Body of pancreas (tissue), 4 donors: ENCODE data around the gene RESF1. TPM values are rescaled to one million over a fixed set of nuclear protein-coding genes. Genes with fewer than 3 reads are reported as not detected.

Experiments
- ATAC-seq: fragments of 150-250 bp; one replicate; pipeline ENCODE4 v1.9.1; 2016
- DNase-seq, 4 donors: peaks; one replicate each; pipeline ENCODE4 v3.0.0-alpha.2; 2019
- H3K27ac ChIP-seq, 4 donors: fragments of 200-600 bp; sonication (generic); 1 replicate in 3 of 4; 2 replicates in 1 of 4; pipeline versions ENCODE4 v1.5.1 to v1.6.1; 2016 to 2019; ENCODE audit warnings: mild to moderate bottlenecking in 1 of 4, mixed read lengths in 1 of 4, moderate library complexity in 1 of 4
- H3K27me3 ChIP-seq, 2 donors: fragments of 200-600 bp; sonication (generic); one replicate each; pipeline ENCODE4 v1.6.0; 2016; ENCODE audit warnings: mild to moderate bottlenecking in 1 of 2
- H3K36me3 ChIP-seq, 2 donors: fragments of 200-600 bp; sonication (generic); replicated peaks in 1 of 2; 2 replicates each; pipeline ENCODE4 v1.5.1; 2016; ENCODE audit warnings: low read depth in 2 of 2; ENCODE audit not compliant: insufficient read depth in 1 of 2
- H3K4me1 ChIP-seq: fragments of 200-600 bp; sonication (generic); one replicate; pipeline ENCODE4 v1.6.0; 2016
- H3K4me3 ChIP-seq, 2 donors: fragments of 200-600 bp; sonication (generic); 1 replicate in 1 of 2; 2 replicates in 1 of 2; pipeline ENCODE4 v1.5.1; 2016 to 2019
- H3K9me3 ChIP-seq, 3 donors: fragments of 200-600 bp; sonication (generic); 1 replicate in 2 of 3; 2 replicates in 1 of 3; pipeline ENCODE4 v1.5.1; 2016
- CTCF ChIP-seq, 7 experiments: fragments of 450-650 bp in 4 of 7; fragments of 200-600 bp in 3 of 7; sonication (generic) in 3 of 7; IDR thresholded peaks; one replicate each; pipeline ENCODE4 v1.5.1; 2016 to 2019; ENCODE audit warnings: antibody characterized with exemption in 7 of 7
- POLR2A ChIP-seq, 3 donors: fragments of 450-650 bp; IDR thresholded peaks; one replicate each; pipeline ENCODE4 v1.6.1; 2016; ENCODE audit warnings: antibody characterized with exemption in 3 of 3, mild to moderate bottlenecking in 2 of 3
- WGBS, 2 donors: methylation state at CpG; one replicate each; pipeline ENCODE4 v1.1.5; 2017; 5-methylcytosine and 5-hydroxymethylcytosine counted together
- intact Hi-C: fragments of 100-400 bp; cut with DNase I; formaldehyde crosslinking; loops from one replicate; pipeline ENCODE4 v1.15.1; 2023
- total RNA-seq, 2 donors: library from RNA; depleted of rRNA; stranded (reverse); fragments of >200 nt; gene quantifications; one replicate each; pipeline ENCODE4 v1.1.0, GENCODE V29; 2016

RESF1 gene
- total RNA-seq, 2 donors from 2014 or later, result 29.1 to 48.1 TPM

GRCh38 chr12:31923063-31923412, 36.2 kb upstream of the RESF1 start:
- intact Hi-C loops, result no loop called here
- Histone ChIP-seq H3K36me3 (no peaks in the 10 kb centered on the region), H3K4me1 (no peaks in the 10 kb centered on the region), H3K27me3 (no peaks in the 10 kb centered on the region), H3K4me3 (no peak overlapping the region), H3K27ac (no peak overlapping the region), H3K9me3 (peaks cover 0 to 10% (median 0%) of the 10 kb centered on the region in 3 donors)
- 69 to 87% methylated on average over 2 of the region's 2 CpGs for WGBS, 2 donors
- no peak for TF ChIP-seq POLR2A (IDR thresholded peaks at IDR 0.05)
- no peak for TF ChIP-seq CTCF (IDR thresholded peaks at IDR 0.05)
- no peak for ATAC-seq
- DNase-seq, result no peak

DNA sequence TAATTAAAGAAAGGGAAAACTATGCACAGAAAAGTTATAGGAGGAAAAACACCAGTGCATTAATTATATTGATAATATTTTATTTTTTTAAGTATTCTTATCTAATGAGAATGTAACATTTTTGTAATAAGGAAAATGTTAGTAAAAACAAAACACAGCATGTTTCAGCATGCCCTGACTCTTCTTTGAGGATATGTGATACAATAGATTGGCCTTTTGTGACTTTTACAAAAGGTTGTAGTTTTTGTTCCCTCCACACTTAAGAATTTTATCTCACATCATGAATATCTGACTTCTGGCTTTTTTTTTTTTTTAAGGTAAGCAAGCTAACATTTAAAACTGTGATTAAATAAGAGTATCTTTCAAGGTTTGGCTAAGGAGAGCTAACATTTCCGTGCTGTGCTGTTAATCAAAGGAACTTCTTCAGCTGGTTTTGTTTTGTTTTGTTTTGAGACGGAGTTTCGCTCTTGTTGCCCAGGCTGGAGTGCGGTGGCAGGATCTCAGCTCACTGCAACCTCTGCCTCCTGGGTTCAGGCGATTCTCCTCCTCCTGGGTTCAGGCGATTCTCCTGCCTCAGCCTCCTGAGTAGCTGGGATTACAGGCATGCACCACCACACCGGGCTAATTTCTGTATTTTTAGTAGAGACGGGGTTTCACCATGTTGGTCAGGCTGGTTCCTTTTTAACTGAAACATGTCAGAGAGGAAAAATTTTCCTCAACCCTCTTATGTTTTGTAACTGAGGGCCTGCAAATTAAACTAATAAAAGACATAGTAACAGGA, 30.8 kb upstream of the RESF1 start:
- intact Hi-C loops, result no loop called here
- no peaks in the 10 kb centered on the region for H3K4me1 ChIP-seq
- H3K9me3 ChIP-seq, result no peaks in the 10 kb centered on the region
- 67 to 77% methylated on average over 8 of the region's 8 CpGs for WGBS, 2 donors
- H3K4me3 ChIP-seq, result no peak overlapping the region
- no peak overlapping the region for H3K27ac ChIP-seq
- no peak for TF ChIP-seq CTCF (IDR thresholded peaks at IDR 0.05)
- TF ChIP-seq POLR2A (IDR thresholded peaks at IDR 0.05), result no peak
- ATAC-seq, result no peak
- no peak for DNase-seq
- no peaks in the 10 kb centered on the region for H3K27me3 ChIP-seq
- no peaks in the 10 kb centered on the region for H3K36me3 ChIP-seq

DNA sequence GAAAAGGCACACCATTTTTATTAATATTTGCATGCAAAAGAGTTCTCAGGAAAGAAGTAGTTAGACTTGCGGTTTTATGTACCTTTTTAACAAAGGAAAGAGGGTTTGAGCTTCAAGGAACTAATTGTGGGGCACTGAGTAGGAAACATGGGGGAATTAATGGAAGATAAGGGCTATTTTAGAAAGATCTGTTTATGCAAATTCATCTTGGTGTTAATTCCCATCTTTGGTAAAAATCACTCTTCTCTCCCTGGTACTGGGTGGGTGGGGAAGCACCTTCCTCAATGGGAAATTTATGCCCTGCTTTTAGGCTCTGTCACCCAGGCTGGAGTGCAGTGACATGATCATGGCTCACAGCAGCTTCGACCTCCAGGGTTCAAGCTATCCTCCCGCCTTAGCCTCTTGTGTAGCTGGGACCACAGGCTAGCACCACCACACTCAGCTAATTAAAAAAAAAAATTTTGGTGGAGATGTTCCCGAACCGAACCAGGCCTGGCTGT, 30.1 kb upstream of the RESF1 start:
- ATAC-seq (no peak), DNase-seq (no peak)
- WGBS, 2 donors, result 87 to 89% methylated on average over 5 of the region's 5 CpGs
- intact Hi-C loops, result no loop called here
- H3K27me3 ChIP-seq, result no peaks in the 10 kb centered on the region
- no peaks in the 10 kb centered on the region for H3K9me3 ChIP-seq
- H3K4me1 ChIP-seq, result no peaks in the 10 kb centered on the region
- no peak overlapping the region for H3K4me3 ChIP-seq
- no peak for TF ChIP-seq CTCF (IDR thresholded peaks at IDR 0.05)
- no peak for TF ChIP-seq POLR2A (IDR thresholded peaks at IDR 0.05)
- no peaks in the 10 kb centered on the region for H3K36me3 ChIP-seq
- H3K27ac ChIP-seq, result no peak overlapping the region

- no peak for ATAC-seq
- Histone ChIP-seq H3K27ac (no peak overlapping the region), H3K27me3 (no peaks in the 10 kb centered on the region), H3K4me3 (no peak overlapping the region), H3K9me3 (no peaks in the 10 kb centered on the region), H3K4me1 (no peaks in the 10 kb centered on the region), H3K36me3 (no peaks in the 10 kb centered on the region)
- TF ChIP-seq POLR2A (IDR thresholded peaks at IDR 0.05) (no peak), CTCF (IDR thresholded peaks at IDR 0.05) (no peak)
- intact Hi-C loops, result no loop called here
- WGBS, 2 donors, result 52 to 66% methylated on average over 7 of the region's 7 CpGs
- no peak for DNase-seq
Measured at GRCh38 chr12:31931796-31932715, 27.2 kb upstream of the RESF1 start.
